DOHH2 (cell line): ENCODE data around the gene C16orf92.

Experiments
- H3F3A ChIP-seq: fragments of 200-600 bp; sonication (generic), shearing (Covaris generic); 2 replicates; pipeline ENCODE4 v1.6.0; 2016; ENCODE audit warnings: antibody characterized with exemption, mild to moderate bottlenecking; ENCODE audit not compliant: control insufficient read depth, insufficient read depth
- H3K27ac ChIP-seq: fragments of 200-600 bp; sonication (generic); 2 replicates; pipeline ENCODE4 v1.5.1; 2014; ENCODE audit warnings: low read depth, mild to moderate bottlenecking, low read length, moderate library complexity
- H3K27me3 ChIP-seq: fragments of 200-600 bp; sonication (generic); 2 replicates; pipeline ENCODE4 v1.6.1; 2014; ENCODE audit warnings: mild to moderate bottlenecking, low read length, mixed read lengths; ENCODE audit not compliant: control insufficient read depth
- H3K36me3 ChIP-seq: fragments of 200-600 bp; sonication (generic); 2 replicates; pipeline ENCODE4 v1.6.1; 2014; ENCODE audit warnings: mild to moderate bottlenecking, low read length, moderate library complexity, mixed read lengths; ENCODE audit not compliant: control insufficient read depth
- H3K4me1 ChIP-seq: fragments of 200-600 bp; sonication (generic); 2 replicates; pipeline ENCODE4 v1.6.1; 2014; ENCODE audit warnings: mild to moderate bottlenecking, low read length, mixed read lengths; ENCODE audit not compliant: control insufficient read depth
- H3K4me2 ChIP-seq: fragments of 200-600 bp; sonication (generic); 2 replicates; pipeline ENCODE4 v1.6.0; 2014; ENCODE audit warnings: mild to moderate bottlenecking, low read length, moderate library complexity
- H3K4me3 ChIP-seq: fragments of 200-600 bp; sonication (generic); 2 replicates; pipeline ENCODE4 v1.5.1; 2014; ENCODE audit warnings: mild to moderate bottlenecking, low read length, mixed read lengths
- H3K79me2 ChIP-seq: fragments of 200-600 bp; sonication (generic); 2 replicates; pipeline ENCODE4 v1.6.1; 2014; ENCODE audit warnings: mild to moderate bottlenecking, low read length, mixed read lengths; ENCODE audit not compliant: control insufficient read depth
- H3K9me2 ChIP-seq: fragments of 200-600 bp; sonication (generic); replicated peaks from 2 replicates; pipeline ENCODE4 v1.6.1; 2014; ENCODE audit warnings: mild to moderate bottlenecking, low read length, mixed read lengths; ENCODE audit not compliant: control insufficient read depth
- H3K9me3 ChIP-seq: fragments of 200-600 bp; sonication (generic); 2 replicates; pipeline ENCODE4 v1.6.1; 2014; ENCODE audit warnings: antibody characterized with exemption, low read length, mixed read lengths; ENCODE audit not compliant: control insufficient read depth, insufficient read depth
- H4K20me1 ChIP-seq: fragments of 200-600 bp; sonication (generic); 2 replicates; pipeline ENCODE4 v1.6.0; 2014; ENCODE audit warnings: low read depth, mild to moderate bottlenecking, antibody characterized with exemption, low read length, moderate library complexity; ENCODE audit not compliant: control insufficient read depth, insufficient read depth
- EZH2phosphoT487 ChIP-seq: fragments of 200-600 bp; sonication (generic); IDR thresholded peaks from 2 replicates; pipeline ENCODE4 v1.6.1; 2017; ENCODE audit warnings: borderline replicate concordance, mild to moderate bottlenecking, antibody characterized with exemption, low read length, moderate library complexity, mixed read lengths
- TF ChIP-seq, protein P1 (sequence below): fragments of 200-600 bp; sonication (generic); IDR thresholded peaks from one replicate; pipeline ENCODE4 v1.5.1; 2014; ENCODE audit warnings: antibody characterized with exemption, mild to moderate bottlenecking, low read depth, low read length; ENCODE audit not compliant: poor library complexity, severe bottlenecking

C16orf92 gene

DNA sequence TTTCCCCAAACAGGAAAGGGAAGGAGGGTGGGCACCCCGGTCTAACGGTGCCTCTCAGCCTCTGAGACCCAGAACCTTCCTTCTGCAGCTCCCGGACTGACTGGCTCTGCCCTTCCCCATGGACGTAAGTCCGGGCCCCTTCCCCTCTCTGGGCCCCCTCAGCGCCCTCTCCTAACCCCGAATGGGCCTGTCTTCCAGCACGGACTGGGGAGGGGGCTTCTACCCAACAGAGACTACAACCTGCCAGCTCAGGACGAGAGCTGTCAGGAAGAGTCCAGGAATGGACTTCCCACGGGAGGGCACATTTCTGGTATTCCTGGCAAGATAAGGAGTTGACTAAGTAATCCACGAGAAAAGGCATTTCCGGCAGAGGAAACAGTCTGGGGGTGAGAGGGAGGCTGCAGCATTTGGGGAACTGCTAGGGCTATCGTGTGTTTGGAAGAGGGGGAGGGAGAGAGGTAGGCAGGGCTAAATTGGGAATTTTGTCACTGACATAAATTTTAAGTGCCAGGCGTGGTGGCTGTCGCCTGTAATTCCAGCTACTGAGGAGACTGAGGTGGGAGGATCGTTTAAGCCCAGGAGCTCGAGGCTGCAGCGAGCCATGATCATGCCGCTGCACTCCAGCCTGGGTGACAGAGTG, 30.5 kb downstream of the C16orf92 start:
- peaks cover 3% of the 10 kb centered on the region; the same call in 1 of the 2 replicates for H3F3A ChIP-seq
- peak overlapping the region; percentile 97 for H3K4me3 ChIP-seq
- peak overlapping the region; percentile 71 for H3K27ac ChIP-seq

DNA sequence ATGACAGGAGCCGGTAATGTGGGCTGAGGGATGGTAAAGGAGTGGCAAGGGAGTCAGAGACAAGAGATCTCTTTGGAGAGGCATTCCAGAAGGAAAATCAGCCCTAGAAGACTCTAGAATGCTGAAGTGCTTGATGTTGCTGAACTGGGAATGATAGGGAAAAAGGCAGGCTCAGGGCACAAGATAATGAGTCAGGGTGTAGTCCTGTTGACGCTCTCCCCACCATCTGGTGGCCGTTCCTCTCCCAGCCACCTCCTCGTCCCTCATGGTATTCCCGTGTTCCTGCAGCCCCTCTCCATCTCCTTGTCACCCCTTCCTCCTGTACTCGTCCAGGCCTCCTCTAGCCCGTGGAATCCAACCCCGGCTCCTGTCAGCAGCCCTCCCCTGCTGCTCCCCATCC, 31.5 kb downstream of the C16orf92 start:
- peak overlapping the region; percentile 51 for H3K4me2 ChIP-seq
- TF ChIP-seq, protein P1, sequence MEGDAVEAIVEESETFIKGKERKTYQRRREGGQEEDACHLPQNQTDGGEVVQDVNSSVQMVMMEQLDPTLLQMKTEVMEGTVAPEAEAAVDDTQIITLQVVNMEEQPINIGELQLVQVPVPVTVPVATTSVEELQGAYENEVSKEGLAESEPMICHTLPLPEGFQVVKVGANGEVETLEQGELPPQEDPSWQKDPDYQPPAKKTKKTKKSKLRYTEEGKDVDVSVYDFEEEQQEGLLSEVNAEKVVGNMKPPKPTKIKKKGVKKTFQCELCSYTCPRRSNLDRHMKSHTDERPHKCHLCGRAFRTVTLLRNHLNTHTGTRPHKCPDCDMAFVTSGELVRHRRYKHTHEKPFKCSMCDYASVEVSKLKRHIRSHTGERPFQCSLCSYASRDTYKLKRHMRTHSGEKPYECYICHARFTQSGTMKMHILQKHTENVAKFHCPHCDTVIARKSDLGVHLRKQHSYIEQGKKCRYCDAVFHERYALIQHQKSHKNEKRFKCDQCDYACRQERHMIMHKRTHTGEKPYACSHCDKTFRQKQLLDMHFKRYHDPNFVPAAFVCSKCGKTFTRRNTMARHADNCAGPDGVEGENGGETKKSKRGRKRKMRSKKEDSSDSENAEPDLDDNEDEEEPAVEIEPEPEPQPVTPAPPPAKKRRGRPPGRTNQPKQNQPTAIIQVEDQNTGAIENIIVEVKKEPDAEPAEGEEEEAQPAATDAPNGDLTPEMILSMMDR = no peak
- TF ChIP-seq EZH2phosphoT487 = no peak
- no peaks in the 10 kb centered on the region for H3K27me3 ChIP-seq
- peaks cover 6% of the 10 kb centered on the region; the same call in 1 of the 2 replicates for H3K36me3 ChIP-seq
- H3F3A ChIP-seq = no peaks in the 10 kb centered on the region; the same call in 1 of the 2 replicates
- peak overlapping the region; percentile 20; the same call in 1 of the 2 replicates for H3K4me3 ChIP-seq
- H3K9me2 ChIP-seq = no peaks in the 10 kb centered on the region
- H3K79me2 ChIP-seq = peaks cover 15% of the 10 kb centered on the region
- no peaks in the 10 kb centered on the region for H3K9me3 ChIP-seq
- no peak overlapping the region for H3K27ac ChIP-seq
- peaks cover 28% of the 10 kb centered on the region for H3K4me1 ChIP-seq
- H4K20me1 ChIP-seq = no peaks in the 10 kb centered on the region

More for the DNA sequence above, 30.5 kb downstream of the C16orf92 start:
- Histone ChIP-seq H4K20me1 (no peaks in the 10 kb centered on the region), H3K4me2 (peak overlapping the region; percentile 78), H3K9me3 (no peaks in the 10 kb centered on the region), H3K9me2 (no peaks in the 10 kb centered on the region), H3K36me3 (peaks cover 6% of the 10 kb centered on the region; the same call in 1 of the 2 replicates), H3K79me2 (peaks cover 15% of the 10 kb centered on the region), H3K4me1 (peaks cover 28% of the 10 kb centered on the region), H3K27me3 (no peaks in the 10 kb centered on the region)
- TF ChIP-seq EZH2phosphoT487 = no peak
- TF ChIP-seq, protein P1 = no peak

DNA sequence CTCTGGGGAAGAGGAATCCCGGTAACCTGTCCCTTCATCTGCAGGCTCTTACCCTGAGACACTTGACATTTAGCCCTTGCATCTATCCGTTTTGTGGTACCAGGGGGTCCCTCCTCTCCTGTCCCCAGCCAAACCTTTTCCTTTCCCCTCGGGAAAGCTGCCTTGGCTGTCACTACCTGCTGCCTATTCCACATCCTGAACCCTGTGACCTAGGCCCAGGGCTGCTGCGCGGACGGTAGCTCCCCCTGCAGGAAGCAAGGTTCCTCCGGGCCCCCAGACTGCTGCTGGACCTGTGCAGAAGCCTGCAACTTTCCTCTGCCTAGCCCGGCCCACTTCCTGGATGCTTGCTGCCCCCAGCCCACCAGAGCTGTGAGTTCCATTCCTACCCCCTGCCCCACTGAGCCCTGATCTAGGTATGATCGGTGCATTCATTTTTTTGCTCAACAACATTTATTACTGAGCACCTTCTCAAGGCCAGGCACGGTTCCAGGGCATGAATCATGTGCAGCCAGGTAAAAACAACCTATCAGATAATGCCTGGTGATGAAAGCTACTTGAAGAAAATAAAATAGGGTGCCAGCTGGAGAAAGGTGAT, 32.1 kb downstream of the C16orf92 start:
- H3F3A ChIP-seq = no peaks in the 10 kb centered on the region; the same call in 1 of the 2 replicates

More for the DNA sequence above, 32.1 kb downstream of the C16orf92 start:
- no peaks in the 10 kb centered on the region for H4K20me1 ChIP-seq
- no peaks in the 10 kb centered on the region for H3K27me3 ChIP-seq
- no peak overlapping the region for H3K27ac ChIP-seq
- H3K4me2 ChIP-seq = peak overlapping the region; percentile 51
- peaks cover 6% of the 10 kb centered on the region; the same call in 1 of the 2 replicates for H3K36me3 ChIP-seq
- no peaks in the 10 kb centered on the region for H3K9me3 ChIP-seq
- H3K9me2 ChIP-seq = no peaks in the 10 kb centered on the region
- peaks cover 28% of the 10 kb centered on the region for H3K4me1 ChIP-seq
- no peak for TF ChIP-seq EZH2phosphoT487
- TF ChIP-seq, protein P1 = peak; percentile 90
- H3K79me2 ChIP-seq = peaks cover 15% of the 10 kb centered on the region
- H3K4me3 ChIP-seq = peak overlapping the region; percentile 20; the same call in 1 of the 2 replicates
